ENCODE results near the gene SOX9.
"Not testable (repeated sequence)": the region's sequence is repeated elsewhere in the genome, so short reads cannot be mapped to it uniquely, and the experiment has no call there.

SOX9 gene

GRCh38 chr17:72128039-72128438 is 7.2 kb downstream of the SOX9 start:
- no peak for DNase-seq

DNA sequence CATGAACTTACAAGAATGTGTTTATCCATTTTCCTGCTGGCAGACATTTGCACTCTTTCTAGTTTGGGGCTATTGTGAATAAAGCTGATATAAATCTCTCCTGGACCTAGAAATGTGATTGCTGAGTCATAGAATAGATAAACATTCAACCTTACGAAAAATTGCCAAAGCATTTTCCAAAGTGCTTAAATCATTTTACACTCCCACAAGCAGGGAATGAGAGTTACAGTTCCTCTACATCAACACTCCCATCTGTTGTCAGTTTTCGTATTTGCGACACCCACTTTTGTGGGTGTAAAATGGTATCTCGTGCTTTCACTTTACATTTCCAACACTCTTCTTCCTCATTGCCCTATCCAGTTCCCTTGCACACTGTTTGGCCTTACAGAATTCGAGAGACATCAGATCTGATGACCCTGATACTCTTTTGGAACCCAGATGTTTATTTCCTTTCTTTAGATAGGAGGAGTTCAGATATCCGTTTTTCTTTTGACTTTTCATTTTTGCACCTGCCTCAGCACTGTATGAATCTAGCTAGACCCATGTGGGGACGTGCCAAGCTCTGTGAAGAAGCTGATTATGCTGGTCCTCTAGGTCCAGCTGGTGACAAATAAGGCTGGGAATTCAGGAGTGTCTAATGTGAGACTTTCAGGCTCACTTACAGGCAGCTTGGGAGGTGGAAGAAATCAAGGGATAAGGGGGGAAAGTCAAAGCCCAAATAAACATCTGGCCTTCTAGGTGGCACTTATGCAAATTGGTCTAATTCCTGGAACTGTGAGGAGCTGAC is 14.0 kb downstream of the SOX9 start:
- DNase-seq: no peak

DNA sequence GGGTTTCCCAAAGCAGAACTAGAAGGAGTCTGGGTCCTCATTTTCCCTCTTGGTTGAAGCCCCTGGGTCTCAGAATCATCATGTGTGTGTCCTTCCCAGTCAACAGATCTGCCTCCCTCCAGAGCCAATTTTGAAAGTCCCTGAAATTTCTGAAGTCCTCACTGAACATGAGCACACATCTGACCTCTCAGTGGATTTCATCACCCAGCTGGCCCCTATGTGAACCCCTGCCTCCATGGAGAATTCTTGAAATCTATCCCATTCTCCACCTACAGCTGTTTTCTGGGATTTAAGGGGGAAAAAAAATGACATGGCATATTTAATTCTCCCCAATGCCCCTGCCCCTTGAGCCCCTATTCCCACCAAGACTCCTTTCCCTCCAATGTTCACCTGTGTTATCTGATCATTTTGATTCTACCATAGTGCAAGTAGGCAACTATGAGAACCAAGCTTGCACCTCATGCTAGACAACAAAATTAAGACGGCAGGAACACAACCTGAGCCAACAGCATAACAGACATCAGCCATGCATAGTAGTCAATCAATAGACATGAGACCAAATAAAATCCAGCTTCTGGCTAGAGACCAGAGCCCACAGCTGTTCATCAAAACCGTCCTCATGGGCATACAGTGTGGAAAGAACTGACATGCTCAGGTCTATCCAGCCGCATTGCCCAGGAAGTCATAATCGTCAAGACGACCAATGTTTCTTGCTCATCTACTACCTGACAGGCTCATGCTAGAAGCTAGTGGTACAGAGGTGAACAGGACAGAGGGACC is 14.9 kb downstream of the SOX9 start:
- no peak for DNase-seq

GRCh38 chr17:72136692-72137091 is 15.9 kb downstream of the SOX9 start:
- DNase-seq: no peak

GRCh38 chr17:72137161-72137560 is 16.3 kb downstream of the SOX9 start:
- no peak for DNase-seq

DNA sequence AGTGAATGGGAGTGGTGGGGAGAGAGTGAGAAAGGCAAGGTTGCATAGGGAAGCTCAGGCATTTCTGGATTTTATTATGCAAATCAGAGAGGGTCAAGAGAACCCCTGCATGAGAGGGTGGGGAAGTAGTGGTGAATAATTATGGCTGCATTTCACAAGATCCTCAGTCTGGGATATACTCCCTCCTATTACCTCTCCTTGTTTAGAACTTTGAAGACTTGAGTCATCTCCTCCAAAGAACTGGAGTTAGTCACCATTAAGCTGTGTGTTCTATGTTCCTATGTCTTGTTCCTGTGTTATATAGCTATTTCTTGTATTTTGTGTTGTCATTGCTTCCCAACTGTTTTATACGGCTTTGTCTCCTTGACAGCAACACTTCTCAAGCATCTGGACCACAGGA is 18.4 kb downstream of the SOX9 start:
- DNase-seq: no peak

DNA sequence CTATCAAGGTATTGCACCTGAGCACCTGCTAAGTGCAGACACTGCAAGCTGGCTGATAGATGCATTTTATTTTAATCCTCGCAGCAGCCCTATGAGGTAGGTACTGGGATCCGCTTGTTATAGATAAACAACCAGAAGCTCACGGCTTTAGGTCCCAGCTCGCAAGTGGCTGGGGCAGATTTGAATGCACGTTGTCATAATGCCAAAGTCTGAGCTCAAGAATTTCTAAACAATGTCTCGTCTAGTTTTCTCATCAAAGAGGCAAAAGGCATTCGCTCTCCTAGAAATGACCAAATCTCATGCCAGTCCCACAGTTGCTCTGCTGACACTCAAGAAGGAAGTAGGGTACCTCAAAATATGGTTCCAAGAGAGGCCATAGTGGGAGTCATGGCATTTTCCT is 20.5 kb downstream of the SOX9 start:
- no peak for DNase-seq

DNA sequence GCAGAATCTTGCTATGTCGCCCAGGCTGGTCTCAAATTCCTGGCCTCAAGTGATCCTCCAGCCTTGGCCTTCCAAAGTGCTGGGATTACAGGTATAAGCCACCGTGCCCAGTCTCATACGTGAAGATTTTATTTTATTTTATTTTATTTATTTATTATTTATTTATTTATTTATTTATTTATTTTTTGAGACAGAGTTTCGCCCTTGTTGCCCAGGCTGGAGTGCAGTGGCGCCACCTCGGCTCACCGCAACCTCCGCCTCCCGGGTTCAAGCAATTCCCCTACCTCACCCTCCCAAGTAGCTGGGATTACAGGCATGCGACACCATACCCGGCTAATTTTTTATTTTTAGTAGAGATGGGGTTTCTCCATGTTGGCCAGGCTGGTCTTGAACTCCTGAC is 21.3 kb downstream of the SOX9 start:
- not testable (repeated sequence) for DNase-seq

- DNase-seq: no peak
Measured at GRCh38 chr17:72142614-72143013, 21.8 kb downstream of the SOX9 start.

- DNase-seq: no peak
Measured at GRCh38 chr17:72143245-72143644, 22.4 kb downstream of the SOX9 start.

GRCh38 chr17:72144101-72144500 is 23.3 kb downstream of the SOX9 start:
- DNase-seq: no peak

GRCh38 chr17:72145562-72145961 is 24.7 kb downstream of the SOX9 start:
- no peak for DNase-seq

GRCh38 chr17:72145962-72146361 is 25.1 kb downstream of the SOX9 start:
- no peak for DNase-seq

GRCh38 chr17:72146371-72146770 is 25.6 kb downstream of the SOX9 start:
- DNase-seq: no peak

GRCh38 chr17:72150632-72151460 is 30.0 kb downstream of the SOX9 start:
- no peak for DNase-seq

GRCh38 chr17:72151565-72152386 is 31.0 kb downstream of the SOX9 start:
- DNase-seq: no peak

- no peak for DNase-seq
Measured at GRCh38 chr17:72152387-72152929, 31.6 kb downstream of the SOX9 start.

DNA sequence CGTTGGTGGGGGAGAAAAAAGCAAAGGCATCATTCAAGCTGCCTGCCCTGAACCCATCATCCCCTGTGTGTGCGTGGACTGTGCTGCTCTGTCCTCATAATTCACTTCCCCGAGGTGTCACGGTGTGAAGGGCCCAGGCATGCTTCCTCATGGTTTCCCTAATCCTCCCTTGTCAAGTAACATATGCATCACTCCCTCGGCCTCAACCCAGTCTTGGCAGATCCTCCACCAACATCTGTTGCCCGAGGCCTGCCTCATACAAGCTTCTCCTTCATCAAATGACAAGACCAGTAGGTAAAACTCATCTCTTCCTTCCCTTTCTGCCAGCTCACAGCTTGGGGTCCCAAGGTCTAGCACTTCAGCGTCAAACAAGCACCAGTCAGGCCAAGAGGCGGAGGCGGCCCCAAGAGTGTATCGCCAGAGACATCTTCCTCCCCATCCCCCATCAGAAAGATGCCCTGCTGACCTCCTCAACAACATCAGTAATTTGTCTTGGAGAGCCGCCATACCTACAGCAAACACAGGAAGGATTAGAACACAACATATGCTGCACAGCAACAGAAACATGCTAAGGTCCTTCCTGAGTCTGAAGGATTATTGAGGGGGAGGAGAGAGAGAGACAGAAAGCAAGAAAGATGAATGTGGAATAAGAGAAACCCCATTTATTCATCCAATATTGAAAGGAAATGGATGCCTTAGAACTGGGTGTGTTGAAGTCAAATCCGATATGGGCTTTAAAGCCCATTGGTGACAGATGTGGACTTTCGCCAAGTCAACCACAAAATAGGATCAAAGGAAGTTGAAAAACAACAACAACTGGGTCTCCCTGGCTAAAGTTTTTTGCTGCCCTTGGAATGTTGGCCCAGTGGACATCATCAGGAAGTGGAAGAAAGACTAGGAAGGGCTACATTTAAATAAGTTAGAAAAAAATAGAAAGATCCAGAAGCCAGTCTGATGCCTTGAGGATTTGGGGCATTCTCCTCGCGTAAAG is 38.4 kb downstream of the SOX9 start:
- DNase-seq: no peak

GRCh38 chr17:72162569-72162968 is 41.7 kb downstream of the SOX9 start:
- DNase-seq: no peak

DNA sequence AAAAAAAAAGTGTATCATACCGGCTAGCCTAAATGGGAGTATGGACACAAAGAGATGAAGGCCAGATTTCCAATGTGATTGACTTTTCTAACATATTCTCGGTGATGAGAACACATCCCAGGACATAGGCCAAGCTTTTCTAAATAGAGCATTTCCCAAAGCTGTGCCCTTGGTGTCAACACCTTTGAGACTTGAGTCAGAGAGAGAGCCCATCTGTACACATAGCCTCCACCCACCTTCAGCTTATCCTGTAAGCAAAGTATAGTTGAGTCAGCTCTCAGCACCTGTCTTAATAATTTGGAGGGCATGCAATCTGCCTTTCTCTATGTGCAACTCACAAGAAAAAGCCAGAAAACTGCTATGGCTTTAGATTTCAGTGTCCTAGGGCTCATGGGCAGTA is 42.7 kb downstream of the SOX9 start:
- DNase-seq: no peak

GRCh38 chr17:72164158-72164739 is 43.4 kb downstream of the SOX9 start:
- no peak for DNase-seq

Data from stimulated activated CD4-positive, alpha-beta T cell treated with anti-CD3 and anti-CD28 coated beads, Interleukin-15, amount 100 ng/mL, for 24 hours (primary cell).